ENCODE measurements around the gene GMDS.

DNA sequence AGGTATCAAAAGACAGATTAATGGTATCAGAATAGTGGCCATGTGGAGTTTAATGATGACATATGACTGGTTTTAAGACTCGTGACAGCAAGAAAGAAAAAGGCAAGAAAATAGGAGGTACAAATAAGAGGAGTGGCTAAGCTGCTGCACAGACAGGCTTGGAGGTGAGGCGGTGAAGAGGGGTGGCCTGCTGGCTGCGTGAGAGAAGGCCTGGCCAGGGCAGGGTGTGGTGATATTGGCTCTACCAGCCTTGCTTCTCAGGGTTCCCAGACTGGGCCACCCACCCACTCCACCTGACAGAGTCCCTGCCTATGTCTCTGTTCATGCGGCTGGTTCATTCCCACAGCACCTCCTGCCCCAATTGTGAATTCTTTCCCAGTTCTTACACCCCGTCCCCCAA is 529.0 kb downstream of the GMDS start:
- TF ChIP-seq ISL1 (CRISPR knock-in tag; IDR thresholded peaks at IDR 0.05) (no peak), PATZ1 (CRISPR knock-in tag; IDR thresholded peaks at IDR 0.05; ENCODE audit: borderline replicate concordance) (no peak), CSRNP3 (CRISPR knock-in tag; IDR thresholded peaks at IDR 0.05) (no peak), CSDC2 (CRISPR knock-in tag; IDR thresholded peaks at IDR 0.05) (no peak), PPARA (CRISPR knock-in tag; IDR thresholded peaks at IDR 0.05; ENCODE audit: borderline replicate concordance) (no peak), SNAI2 (CRISPR knock-in tag; IDR thresholded peaks at IDR 0.05) (no peak), ZFP3 (CRISPR knock-in tag; IDR thresholded peaks at IDR 0.05) (no peak), BACH2 (CRISPR knock-in tag; IDR thresholded peaks at IDR 0.05; ENCODE audit: borderline replicate concordance) (no peak), POU6F1 (CRISPR knock-in tag; IDR thresholded peaks at IDR 0.05; ENCODE audit: borderline replicate concordance, low read depth) (no peak), ZFP30 (CRISPR knock-in tag; IDR thresholded peaks at IDR 0.05) (no peak), CREB5 (CRISPR knock-in tag; IDR thresholded peaks at IDR 0.05; ENCODE audit: low read depth) (no peak), ARNTL (CRISPR knock-in tag; IDR thresholded peaks at IDR 0.05; ENCODE audit: borderline replicate concordance, low read depth) (no peak), ZNF8 (CRISPR knock-in tag; IDR thresholded peaks at IDR 0.05) (no peak)

Data from SK-N-SH treated with all-trans-retinoic acid at 6 μM for 48 hours (cell line).